GM21360 (cell line): ENCODE results near the gene RPL29.
A peak's percentile ranks its signal among the peaks of the same experiment; 100 is the strongest.
"Not testable (repeated sequence)": the region's sequence is repeated elsewhere in the genome, so short reads cannot be mapped to it uniquely, and the experiment has no call there.

Source experiments
- ATAC-seq: cut with Tn5 transposase; IDR thresholded peaks from one replicate; pipeline ENCODE4 v1.9.1; 2021; ENCODE audit warnings: mild to moderate bottlenecking, moderate library complexity; ENCODE audit not compliant: unreplicated experiment

Gene RPL29

GRCh38 chr3:51995346-51996163 lies at the start of gene RPL29:
TSS of gene RPL29 (minus strand) at chr3:51995895. CDS start at chr3:51995461, 434 bp downstream.
- peak; percentile 86 for ATAC-seq

- ATAC-seq, result no peak
Measured at GRCh38 chr3:52044869-52045619, 49.3 kb upstream of the RPL29 start.

DNA sequence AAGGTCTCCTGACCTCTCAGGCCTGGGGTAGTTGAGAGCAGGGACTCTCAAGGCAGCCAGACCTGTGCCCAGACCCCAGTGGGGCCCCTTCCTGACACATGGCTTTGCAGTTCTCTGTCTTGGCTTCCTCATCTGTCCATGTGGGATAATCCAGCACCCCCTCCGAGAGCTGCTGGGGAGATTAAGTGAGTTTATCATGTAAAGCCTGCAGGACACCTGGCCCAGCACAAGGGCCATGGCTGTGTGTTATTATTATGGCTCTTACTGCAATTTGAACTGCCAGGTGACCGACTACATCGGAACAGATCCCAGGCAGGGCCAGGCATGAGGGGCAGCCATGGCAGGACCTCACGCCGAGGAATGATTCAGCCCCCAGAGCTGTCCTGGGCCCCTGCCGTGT lies 48.1 kb upstream of the RPL29 start:
- ATAC-seq, result no peak

GRCh38 chr3:52043039-52043438 lies 47.3 kb upstream of the RPL29 start:
- ATAC-seq, result not testable (repeated sequence)

- ATAC-seq, result no peak
Measured at GRCh38 chr3:52041118-52041731, 45.5 kb upstream of the RPL29 start.

GRCh38 chr3:52040600-52040999 lies 44.9 kb upstream of the RPL29 start:
- ATAC-seq, result no peak

DNA sequence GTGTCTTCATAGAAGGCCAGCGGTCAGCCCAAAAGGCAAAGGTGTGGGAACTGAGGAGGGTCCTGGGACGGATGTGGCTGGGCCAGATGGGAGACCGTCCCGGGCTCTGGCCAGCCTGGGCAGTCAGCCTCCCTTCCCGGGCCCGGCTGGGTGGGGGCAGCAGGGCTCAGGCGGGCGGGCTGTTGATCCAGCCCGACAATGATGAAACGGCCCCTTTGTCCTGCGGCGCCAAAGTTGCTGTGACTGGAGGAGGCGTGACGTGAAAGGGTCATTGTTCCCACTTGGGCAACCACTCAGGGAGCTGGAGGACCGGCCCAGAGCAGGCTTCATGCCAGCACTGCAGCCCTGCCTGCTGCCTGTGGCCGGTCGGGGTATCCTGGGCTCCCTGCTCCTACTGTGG lies 44.2 kb upstream of the RPL29 start:
- no peak for ATAC-seq

GRCh38 chr3:52039426-52039825 lies 43.7 kb upstream of the RPL29 start:
- ATAC-seq, result no peak

DNA sequence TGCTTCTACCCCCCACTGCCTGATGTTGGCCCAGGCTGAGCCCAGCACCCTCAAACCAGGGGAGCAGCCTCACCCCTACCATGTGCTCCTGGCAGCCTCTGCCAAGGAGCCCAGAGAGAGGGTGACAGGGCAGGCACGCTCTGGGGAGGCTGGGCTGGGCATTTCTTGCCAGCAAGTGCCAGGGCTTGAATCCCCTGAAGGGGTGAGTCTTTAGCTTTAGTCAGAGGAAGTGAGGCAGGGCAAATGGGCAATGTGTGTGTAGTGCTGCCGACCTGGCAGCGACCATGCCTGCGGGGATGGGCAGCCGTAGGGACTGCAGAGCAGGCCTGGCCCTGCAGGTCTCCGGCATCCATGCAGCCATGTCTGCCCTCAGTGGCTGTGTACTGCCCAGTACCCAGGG lies 42.5 kb upstream of the RPL29 start:
- no peak for ATAC-seq

DNA sequence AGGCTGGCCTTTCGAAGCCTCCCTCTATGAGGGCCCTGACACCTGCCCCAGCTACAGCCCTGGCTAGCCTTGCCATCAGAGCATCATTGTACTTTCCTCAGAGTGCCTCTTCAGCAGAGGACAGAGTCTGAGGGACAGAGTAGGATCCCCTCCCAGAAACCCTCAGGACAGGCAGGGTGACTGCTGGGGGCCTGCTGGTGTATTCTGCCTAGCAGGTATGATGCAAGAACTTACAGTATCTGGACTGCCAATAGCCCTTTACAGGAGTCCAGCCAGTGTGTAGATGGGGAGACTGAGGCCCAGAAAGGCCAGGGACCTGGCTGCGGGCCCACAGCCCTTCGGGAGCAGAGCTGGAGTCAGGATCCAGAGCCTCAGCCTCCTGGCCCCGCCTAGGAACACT lies 41.6 kb upstream of the RPL29 start:
- ATAC-seq, result no peak

- no peak for ATAC-seq
Measured at GRCh38 chr3:52036829-52037228, 41.1 kb upstream of the RPL29 start.

- ATAC-seq, result no peak
Measured at GRCh38 chr3:52036222-52036694, 40.6 kb upstream of the RPL29 start.

- no peak for ATAC-seq
Measured at GRCh38 chr3:52034651-52035050, 39.0 kb upstream of the RPL29 start.

DNA sequence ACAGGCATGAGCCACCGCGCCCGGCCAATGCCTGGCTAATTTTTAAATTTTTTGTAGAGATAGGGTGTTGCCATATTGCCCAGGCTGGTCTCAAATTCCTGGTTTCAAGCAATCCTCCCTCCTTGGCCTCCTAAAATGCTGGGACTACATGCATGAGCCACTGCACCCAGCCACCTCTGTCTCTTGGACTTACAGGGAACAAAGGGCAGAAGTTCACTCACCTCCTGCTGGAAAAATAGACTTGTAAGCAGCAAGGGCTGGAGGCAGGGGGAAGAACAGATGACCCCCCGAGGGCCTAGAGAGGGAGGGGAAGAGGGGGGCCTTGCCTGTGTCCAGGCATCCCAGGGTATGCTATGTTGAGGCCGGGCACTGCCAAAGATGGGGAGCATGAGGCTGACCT lies 38.5 kb upstream of the RPL29 start:
- no peak for ATAC-seq

DNA sequence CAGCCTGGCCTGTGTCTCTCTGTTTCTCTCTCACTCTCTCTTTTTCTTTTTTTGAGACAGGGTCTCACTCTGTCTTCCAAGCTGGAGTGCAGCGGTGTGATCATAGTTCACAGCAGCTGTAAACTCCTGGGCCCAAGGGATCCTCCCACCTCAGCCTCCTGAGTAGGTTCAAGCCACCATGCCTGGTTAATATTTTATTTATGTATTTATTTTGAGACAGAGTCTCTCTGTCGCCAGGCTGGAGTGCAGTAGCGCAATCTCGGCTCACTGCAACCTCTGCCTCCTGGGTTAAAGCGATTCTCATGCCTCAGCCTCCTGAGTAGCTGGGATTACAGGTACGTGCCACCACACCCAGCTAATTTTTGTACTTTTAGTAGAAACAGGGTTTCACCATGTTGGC lies 38.1 kb upstream of the RPL29 start:
- not testable (repeated sequence) for ATAC-seq

- ATAC-seq, result no peak
Measured at GRCh38 chr3:52032702-52033408, 37.2 kb upstream of the RPL29 start.

- ATAC-seq, result no peak
Measured at GRCh38 chr3:52031896-52032295, 36.2 kb upstream of the RPL29 start.

GRCh38 chr3:52030714-52031310 lies 35.1 kb upstream of the RPL29 start:
- no peak for ATAC-seq

DNA sequence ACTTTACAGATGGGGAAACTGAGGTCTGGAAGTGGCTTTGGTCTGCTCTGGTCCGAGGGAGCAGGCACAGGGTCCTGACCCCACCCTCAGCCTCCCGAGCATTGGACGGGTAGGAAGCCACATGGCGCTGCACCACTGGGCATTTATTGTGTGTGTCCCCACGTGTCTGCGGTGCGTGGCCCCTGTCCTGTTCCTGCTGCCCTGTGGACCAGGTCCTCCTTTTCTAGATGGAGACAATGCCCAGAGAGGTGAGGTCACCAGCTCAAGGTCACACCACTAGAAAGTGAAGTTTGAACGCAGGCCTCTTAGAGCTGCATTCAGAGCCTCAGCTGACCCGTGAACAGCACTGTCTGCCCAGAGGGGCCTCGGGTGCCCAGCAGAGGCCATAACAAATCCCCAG lies 33.8 kb upstream of the RPL29 start:
- ATAC-seq, result no peak

DNA sequence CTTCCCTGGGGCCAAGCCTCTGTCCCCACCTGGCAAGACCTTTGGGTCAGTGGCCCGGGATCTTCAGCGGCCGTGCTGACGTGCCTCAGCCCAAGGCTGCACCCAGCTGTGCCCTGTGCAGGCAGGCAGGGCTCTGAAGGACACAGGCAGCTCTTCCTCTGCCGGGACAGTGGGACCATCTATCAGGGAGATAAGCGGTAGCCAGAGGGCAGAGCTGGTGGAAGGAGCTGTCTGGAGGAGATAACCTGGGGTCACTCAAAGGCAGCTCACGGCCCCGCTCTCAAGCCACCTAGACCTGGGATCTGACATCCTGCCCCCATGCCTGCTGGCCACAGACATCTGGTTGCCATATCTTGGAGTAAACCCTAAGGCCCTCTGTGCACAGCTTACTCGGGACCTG lies 33.4 kb upstream of the RPL29 start:
- no peak for ATAC-seq

DNA sequence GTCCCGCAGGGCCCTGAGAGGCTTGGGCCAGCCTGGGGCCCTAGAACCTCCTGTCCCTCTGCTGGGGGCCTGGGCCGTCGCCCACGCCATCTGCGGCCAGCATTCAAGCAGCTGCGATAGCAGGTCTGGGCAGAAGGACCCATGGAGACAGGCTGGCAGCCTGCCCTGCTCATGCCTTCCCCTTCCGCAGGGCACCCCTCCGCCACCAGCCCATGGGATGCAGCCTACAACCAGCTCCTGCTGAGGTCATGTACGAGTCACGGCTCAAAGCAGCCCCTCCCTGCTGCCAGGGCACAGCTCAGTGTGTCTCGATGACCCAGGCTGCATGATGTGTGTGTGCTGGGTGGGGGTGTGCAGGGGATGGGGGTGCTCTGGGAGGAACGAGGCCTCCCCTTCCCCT lies 32.9 kb upstream of the RPL29 start:
- no peak for ATAC-seq
